Liver (tissue), 3 donors: ENCODE data around the gene GNB5.

Source experiments
- ATF3 ChIP-seq: IDR thresholded peaks from 2 replicates; pipeline ENCODE4 v1.6.1; 2016; ENCODE audit warnings: antibody characterized with exemption
- CTCF ChIP-seq: fragments of 150-350 bp; IDR thresholded peaks from 2 replicates; pipeline ENCODE4 v1.5.1; 2017; ENCODE audit warnings: improper control_type of control experiment, low read depth, low read length; ENCODE audit not compliant: missing input control
- EGR1 ChIP-seq, 2 donors: IDR thresholded peaks; 2 replicates each; pipeline ENCODE4 v1.6.1; 2016 to 2018; ENCODE audit warnings: antibody characterized with exemption in 2 of 2, low read depth in 2 of 2
- GABPA ChIP-seq, 2 donors: IDR thresholded peaks in 1 of 2; conservative IDR thresholded peaks in 1 of 2; 2 replicates each; pipeline ENCODE4 v1.6.1; 2016; ENCODE audit warnings: antibody characterized with exemption in 2 of 2, mild to moderate bottlenecking in 1 of 2, moderate library complexity in 1 of 2
- JUND ChIP-seq, 2 donors: IDR thresholded peaks; 2 replicates each; pipeline ENCODE4 v1.6.1; 2016; ENCODE audit warnings: antibody characterized with exemption in 2 of 2
- MAX ChIP-seq: IDR thresholded peaks from 2 replicates; pipeline ENCODE4 v1.6.1; 2016; ENCODE audit warnings: antibody characterized with exemption
- RAD21 ChIP-seq, 2 donors: IDR thresholded peaks; 2 replicates each; pipeline ENCODE4 v1.6.1; 2016; ENCODE audit warnings: antibody characterized with exemption in 2 of 2, mild to moderate bottlenecking in 2 of 2
- REST ChIP-seq: IDR thresholded peaks from 2 replicates; pipeline ENCODE4 v1.6.1; 2016; ENCODE audit warnings: antibody characterized with exemption, mild to moderate bottlenecking
- RXRA ChIP-seq, 2 donors: IDR thresholded peaks; 2 replicates each; pipeline ENCODE4 v1.6.1; 2017 to 2018; ENCODE audit warnings: antibody characterized with exemption in 2 of 2, mild to moderate bottlenecking in 1 of 2
- TAF1 ChIP-seq: conservative IDR thresholded peaks from 2 replicates; pipeline ENCODE4 v1.6.1; 2016; ENCODE audit warnings: antibody characterized with exemption, mild to moderate bottlenecking
- YY1 ChIP-seq: IDR thresholded peaks from 2 replicates; pipeline ENCODE4 v1.6.1; 2016; ENCODE audit warnings: antibody characterized with exemption, mild to moderate bottlenecking
- ZBTB33 ChIP-seq: IDR thresholded peaks from 2 replicates; pipeline ENCODE4 v1.6.1; 2016; ENCODE audit warnings: antibody characterized with exemption
- donor health status: healthy.
- donor health status: healthy.

- no peak for TF ChIP-seq CTCF
- TF ChIP-seq RAD21 (IDR thresholded peaks at IDR 0.05), result no peak
- no peak for TF ChIP-seq ATF3
- no peak for TF ChIP-seq ZBTB33
- no peak for TF ChIP-seq TAF1
- TF ChIP-seq MAX, result no peak
- TF ChIP-seq REST, result no peak
- TF ChIP-seq YY1, result no peak
- no peak for TF ChIP-seq GABPA (IDR thresholded peaks at IDR 0.05 in 1 of 2, conservative IDR thresholded peaks at IDR 0.05 in 1 of 2)
- TF ChIP-seq JUND (IDR thresholded peaks at IDR 0.05), result no peak
- TF ChIP-seq EGR1 (IDR thresholded peaks at IDR 0.05; ENCODE audit: low read depth in 2 of 2), result no peak
- no peak for TF ChIP-seq RXRA (IDR thresholded peaks at IDR 0.05)
Observed at GRCh38 chr15:52083603-52084002, 107.6 kb downstream of the GNB5 start.
